H1 (cell line): ENCODE results near the gene ABHD10. TPM values are rescaled to one million over a fixed set of nuclear protein-coding genes. Genes with fewer than 3 reads are reported as not detected.

Source experiments
- CTCF ChIA-PET: fragments of 300-600 bp; sonication (Branson Sonifier 250); formaldehyde crosslinking; loops from one replicate; lab custom pipeline; 2021; ENCODE audit not compliant: partially characterized antibody; lab: Charles Lee
- POLR2A ChIA-PET: fragments of 300-600 bp; sonication (Branson Sonifier 250); formaldehyde crosslinking; loops from one replicate; lab custom pipeline; 2021; ENCODE audit warnings: inconsistent platforms; ENCODE audit not compliant: partially characterized antibody; lab: Charles Lee
- DNase-seq, 2 experiments: peaks; one replicate each; pipeline versions ENCODE4 v3.0.0 to v3.0.0-alpha.2; 2010 to 2022; ENCODE audit warnings: low spot score in 2 of 2, low read depth in 1 of 2, mixed read lengths in 1 of 2
- FAIRE-seq: peaks from 2 replicates; lab custom pipeline; 2011; peaks lifted over from hg19 to GRCh38; lab: Jason Lieb, UNC
- H2AFZ ChIP-seq: 2 replicates; pipeline ENCODE4 v1.8.1; 2012; ENCODE audit warnings: low read length, inconsistent platforms
- H2AK5ac ChIP-seq: 2 replicates; pipeline ENCODE4 v1.6.1; 2013; ENCODE audit warnings: low read depth, low read length
- H2BK120ac ChIP-seq: replicated peaks from 2 replicates; pipeline ENCODE3; 2013; ENCODE audit warnings: low read depth, low read length, inconsistent platforms
- H2BK12ac ChIP-seq: 2 replicates; pipeline ENCODE4 v1.6.1; 2013; ENCODE audit warnings: low read depth, low read length
- H2BK15ac ChIP-seq: 2 replicates; pipeline ENCODE4 v1.6.1; 2013; ENCODE audit warnings: low read length
- H2BK20ac ChIP-seq: 2 replicates; pipeline ENCODE4 v1.6.1; 2013; ENCODE audit warnings: low read length
- H2BK5ac ChIP-seq: 2 replicates; pipeline ENCODE4 v1.6.1; 2013; ENCODE audit warnings: low read depth, low read length
- H3K14ac ChIP-seq: 2 replicates; pipeline ENCODE4 v1.6.1; 2013; ENCODE audit warnings: inconsistent platforms; ENCODE audit not compliant: insufficient read length
- H3K18ac ChIP-seq: 2 replicates; pipeline ENCODE4 v1.6.1; 2013; ENCODE audit warnings: low read length; ENCODE audit errors: extremely low read depth
- H3K23ac ChIP-seq: 2 replicates; pipeline ENCODE4 v1.6.1; 2013; ENCODE audit warnings: inconsistent platforms; ENCODE audit not compliant: insufficient read length
- H3K23me2 ChIP-seq: 2 replicates; pipeline ENCODE4 v1.6.1; 2013; ENCODE audit warnings: low read depth, low read length
- H3K27ac ChIP-seq: 2 replicates; pipeline ENCODE4 v1.6.1; 2011; ENCODE audit warnings: low read depth, low read length, inconsistent platforms
- H3K27me3 ChIP-seq, 4 experiments: replicated peaks in 1 of 4; 1 replicate in 1 of 4; 2 replicates in 3 of 4; pipeline versions ENCODE4 v1.6.1 to v1.8.1; 2011 to 2013; ENCODE audit warnings: low read length in 3 of 4, mild to moderate bottlenecking in 3 of 4, inconsistent platforms in 2 of 4, mixed read lengths in 2 of 4, moderate library complexity in 1 of 4; ENCODE audit not compliant: control insufficient read depth in 3 of 4, insufficient read depth in 3 of 4; ENCODE audit errors: extremely low read depth in 1 of 4
- H3K36me3 ChIP-seq, 4 experiments: 2 replicates each; pipeline versions ENCODE4 v1.6.1 to v1.8.1; 2011 to 2013; ENCODE audit warnings: mild to moderate bottlenecking in 4 of 4, low read length in 3 of 4, moderate library complexity in 2 of 4, control low read depth in 1 of 4, inconsistent platforms in 1 of 4; ENCODE audit not compliant: insufficient read depth in 4 of 4, control insufficient read depth in 2 of 4
- H3K4ac ChIP-seq: replicated peaks from 2 replicates; pipeline ENCODE3; 2013; ENCODE audit warnings: low read length, low read depth, mixed read lengths, inconsistent platforms; ENCODE audit not compliant: insufficient read length
- H3K4me1 ChIP-seq, 4 experiments: replicated peaks in 1 of 4; 1 replicate in 1 of 4; 2 replicates in 3 of 4; pipeline versions ENCODE4 v1.6.1 to v1.8.1; 2011 to 2013; ENCODE audit warnings: low read length in 3 of 4, inconsistent platforms in 2 of 4, mixed read lengths in 1 of 4; ENCODE audit not compliant: insufficient read depth in 4 of 4, control insufficient read depth in 3 of 4
- H3K4me2 ChIP-seq, 2 experiments: 2 replicates each; pipeline versions ENCODE4 v1.6.1 to v1.8.1; 2011 to 2013; ENCODE audit warnings: low read depth in 2 of 2, low read length in 2 of 2, control low read depth in 1 of 2, inconsistent platforms in 1 of 2, mild to moderate bottlenecking in 1 of 2; ENCODE audit not compliant: insufficient read depth in 1 of 2
- H3K4me3 ChIP-seq, 4 experiments: fragments of 200-600, 300-600 bp in 1 of 4; sonication (generic), shearing (Covaris generic), sonication (Bioruptor Twin) in 1 of 4; 2 replicates each; pipeline versions ENCODE4 v1.5.1 to v1.8.1; 2011 to 2016; ENCODE audit warnings: low read length in 4 of 4, low read depth in 3 of 4, control low read depth in 2 of 4, inconsistent platforms in 2 of 4, mild to moderate bottlenecking in 2 of 4, mixed read lengths in 1 of 4, moderate library complexity in 1 of 4; ENCODE audit not compliant: insufficient read depth in 2 of 4; ENCODE audit errors: extremely low read depth in 1 of 4
- H3K56ac ChIP-seq: replicated peaks from 2 replicates; pipeline ENCODE3; 2013; ENCODE audit warnings: low read depth, mild to moderate bottlenecking, mixed read lengths, low read length, inconsistent platforms; ENCODE audit not compliant: insufficient read length
- H3K79me1 ChIP-seq: 2 replicates; pipeline ENCODE4 v1.6.1; 2013; ENCODE audit warnings: low read depth, low read length, control low read depth
- H3K79me2 ChIP-seq, 2 experiments: 2 replicates each; pipeline versions ENCODE4 v1.6.1 to v1.8.1; 2012 to 2013; ENCODE audit warnings: low read length in 2 of 2, mild to moderate bottlenecking in 2 of 2, inconsistent platforms in 1 of 2; ENCODE audit not compliant: insufficient read depth in 2 of 2, control insufficient read depth in 1 of 2
- H3K9ac ChIP-seq, 4 experiments: replicated peaks in 1 of 4; 1 replicate in 1 of 4; 2 replicates in 3 of 4; pipeline versions ENCODE4 v1.6.1 to v1.8.1; 2011 to 2013; ENCODE audit warnings: low read depth in 3 of 4, low read length in 3 of 4, control low read depth in 2 of 4, mild to moderate bottlenecking in 2 of 4, moderate library complexity in 2 of 4, inconsistent platforms in 1 of 4; ENCODE audit errors: extremely low read depth in 1 of 4
- H3K9me3 ChIP-seq, 2 experiments: 2 replicates each; pipeline versions ENCODE4 v1.6.1 to v1.8.1; 2012 to 2013; ENCODE audit warnings: mild to moderate bottlenecking in 2 of 2, moderate library complexity in 2 of 2, control low read depth in 1 of 2, inconsistent platforms in 1 of 2, low read depth in 1 of 2, low read length in 1 of 2, mixed read lengths in 1 of 2; ENCODE audit not compliant: insufficient read depth in 2 of 2
- H4K20me1 ChIP-seq, 2 experiments: replicated peaks in 1 of 2; 2 replicates each; pipeline versions ENCODE3 to v1.8.1; 2011 to 2013; ENCODE audit warnings: inconsistent platforms in 2 of 2, low read length in 2 of 2, mild to moderate bottlenecking in 1 of 2; ENCODE audit not compliant: insufficient read depth in 2 of 2, control insufficient read depth in 1 of 2
- H4K5ac ChIP-seq: 2 replicates; pipeline ENCODE4 v1.6.1; 2013; ENCODE audit warnings: low read length, low read depth, mixed read lengths, inconsistent platforms; ENCODE audit not compliant: insufficient read length
- H4K8ac ChIP-seq: 2 replicates; pipeline ENCODE4 v1.8.0; 2013; ENCODE audit warnings: mild to moderate bottlenecking, moderate library complexity, low read length, inconsistent platforms; ENCODE audit not compliant: insufficient read depth; ENCODE audit errors: extremely low read depth
- H4K91ac ChIP-seq: replicated peaks from 2 replicates; pipeline ENCODE3; 2013; ENCODE audit warnings: low read length, mixed read lengths, inconsistent platforms; ENCODE audit not compliant: insufficient read length
- ATF2 ChIP-seq: IDR thresholded peaks from 2 replicates; pipeline ENCODE4 v1.6.1; 2012; ENCODE audit warnings: low read length, inconsistent platforms
- CBX5 ChIP-seq: fragments of 300-800, 300-1000 bp; sonication (generic); IDR thresholded peaks from 2 replicates; pipeline ENCODE4 v1.7.1; 2016; ENCODE audit warnings: antibody characterized with exemption, low read length, low read depth
- CEBPB ChIP-seq: IDR thresholded peaks from 2 replicates; pipeline ENCODE4 v1.6.1; 2012; ENCODE audit warnings: low read depth, low read length
- CHD1 ChIP-seq: IDR thresholded peaks from 2 replicates; pipeline ENCODE4 v1.6.1; 2012; ENCODE audit warnings: low read depth, low read length, improper control_type of control experiment
- CTCF ChIP-seq, 3 experiments: IDR thresholded peaks; 1 replicate in 2 of 3; 2 replicates in 1 of 3; pipeline versions ENCODE4 v1.5.1 to v1.6.1; 2011; ENCODE audit warnings: low read length in 3 of 3, mild to moderate bottlenecking in 3 of 3, inconsistent platforms in 2 of 3, low read depth in 1 of 3, moderate library complexity in 1 of 3; ENCODE audit not compliant: insufficient read depth in 1 of 3; ENCODE audit errors: control extremely low read depth in 1 of 3
- HDAC6 ChIP-seq: IDR thresholded peaks from one replicate; pipeline ENCODE4 v1.7.1; 2012; ENCODE audit warnings: low read depth, mild to moderate bottlenecking, inconsistent platforms, low read length, moderate library complexity
- KDM1A ChIP-seq: fragments of 200-600, 300-600 bp; sonication (generic); IDR thresholded peaks from 2 replicates; pipeline ENCODE4 v1.7.1; 2016; ENCODE audit warnings: mild to moderate bottlenecking, low read length, borderline replicate concordance
- KDM4A ChIP-seq: IDR thresholded peaks from one replicate; pipeline ENCODE4 v1.7.1; 2012; ENCODE audit warnings: low read depth, mild to moderate bottlenecking, moderate library complexity, low read length, inconsistent platforms; ENCODE audit not compliant: severe bottlenecking
- RXRA ChIP-seq: IDR thresholded peaks from 2 replicates; pipeline ENCODE4 v1.6.1; 2011; ENCODE audit warnings: low read depth, mild to moderate bottlenecking, low read length, moderate library complexity; ENCODE audit not compliant: insufficient read depth
- TBP ChIP-seq: IDR thresholded peaks from 2 replicates; pipeline ENCODE4 v1.6.1; 2011; ENCODE audit warnings: low read depth, low read length, improper control_type of control experiment
- TCF12 ChIP-seq: IDR thresholded peaks from 2 replicates; pipeline ENCODE4 v1.6.1; 2011; ENCODE audit warnings: low read depth, mild to moderate bottlenecking, low read length
- polyA plus RNA-seq, 7 experiments: library from polyadenylated mRNA; depleted of rRNA in 3 of 7; stranded (reverse) in 5 of 7; unstranded in 2 of 7; fragments of >200 nt in 5 of 7; fragments of 200-250 nt in 2 of 7; gene quantifications; 1 replicate in 5 of 7; 2 replicates in 1 of 7; 4 replicates in 1 of 7; pipeline versions ENCODE4 v1.2.1 to v1.2.3, GENCODE V29; 2011 to 2013; ENCODE audit warnings: missing spikeins in 2 of 7, mixed read lengths in 2 of 7
- total RNA-seq: library from RNA; stranded (reverse); fragmentation: NEBNext Ultra II Directional; extraction: Animal tissue kit (Norgen Biotek cat#: 25700); gene quantifications from 2 replicates; pipeline ENCODE4 v1.2.1, GENCODE V29; 2021

The ABHD10 gene
- total and polyA plus RNA-seq, 2 of the 8 experiments (the other 6 are each of a cell fraction or from before 2014, with no cell fraction given) = 10.9 to 24.6 TPM

DNA sequence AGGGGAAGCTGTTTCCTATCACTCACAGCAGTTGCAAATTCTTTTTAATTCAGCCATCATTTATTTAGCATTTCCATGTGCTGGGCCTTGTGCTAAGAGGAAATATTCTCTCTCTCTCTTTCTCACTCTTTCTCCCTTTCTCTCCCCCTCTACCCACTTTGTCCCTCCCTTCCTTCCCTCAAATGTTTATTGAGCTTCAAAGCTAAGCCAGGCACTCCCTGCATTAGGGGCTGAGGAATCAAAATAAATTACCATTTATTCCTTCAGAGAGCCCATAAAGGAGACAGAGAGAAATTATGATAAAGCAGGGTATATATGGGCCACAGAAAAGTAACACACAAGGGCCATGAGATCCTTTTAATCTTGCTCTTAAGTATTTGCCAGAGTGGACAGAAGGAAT, 62.5 kb downstream of the ABHD10 start:
- POLR2A ChIA-PET = interaction anchor here (1.2 kb wide), 1 partner anchor 43 kb away, joined by 5 read pairs; the partner anchor contains the start of gene TAGLN3
- Histone ChIP-seq H3K27me3 (no peaks in the 10 kb centered on the region), H3K9me3 (peaks cover 5 to 11% of the 10 kb centered on the region in 2 experiments; a peak in 2 of 4 replicates), H3K79me2 (no peaks in the 10 kb centered on the region), H3K4ac (no peak overlapping the region), H4K8ac (no peak overlapping the region), H3K14ac (no peak overlapping the region), H2BK20ac (no peak overlapping the region), H3K79me1 (no peaks in the 10 kb centered on the region), H4K91ac (no peak overlapping the region), H3K4me3 (no peak overlapping the region), H3K56ac (no peak overlapping the region), H2AK5ac (no peak overlapping the region), H2BK12ac (no peak overlapping the region), H3K36me3 (0 out of 8 replicates have a peak, but pooled peaks cover 0 to 4% (median 0%) of the 10 kb centered on the region in 4 experiments), H4K5ac (no peak overlapping the region), H2BK120ac (no peak overlapping the region), H2BK5ac (no peak overlapping the region), H3K4me2 (no peak overlapping the region), H3K23me2 (no peaks in the 10 kb centered on the region), H3K23ac (no peak overlapping the region), H4K20me1 (no peaks in the 10 kb centered on the region), H3K4me1 (peaks cover 0 to 3% (median 0%) of the 10 kb centered on the region in 4 experiments; a peak in 3 of 7 replicates), H2AFZ (peak overlapping the region; percentile 72; the same call in 1 of the 2 replicates), H3K27ac (no peak overlapping the region), H2BK15ac (no peak overlapping the region), H3K18ac (no peak overlapping the region), H3K9ac (no peak overlapping the region)
- no peak for TF ChIP-seq TCF12
- TF ChIP-seq KDM1A = no peak
- TF ChIP-seq CTCF (IDR thresholded peaks at IDR 0.05; ENCODE audit: control extremely low read depth in 1 of 3, insufficient read depth in 1 of 3, low read depth in 1 of 3, low read length in 3 of 3) = no peak
- TF ChIP-seq ATF2 = no peak
- no peak for TF ChIP-seq TBP
- no peak for TF ChIP-seq CBX5
- no peak for TF ChIP-seq CHD1
- TF ChIP-seq KDM4A = no peak
- no peak for TF ChIP-seq CEBPB
- TF ChIP-seq HDAC6 = no peak
- no peak for TF ChIP-seq RXRA
- no peak for DNase-seq
- FAIRE-seq = no peak
- CTCF ChIA-PET = interaction anchor here (0.7 to 5.6 kb wide), 10 partner anchors 8 to 1702 kb away, joined by 3 to 42 read pairs (median 4); partner anchors contain the start of genes ABHD10 and TMPRSS7
